Spinal cord (tissue), 10 donors: ENCODE data around the gene STX16. TPM values are rescaled to one million over a fixed set of nuclear protein-coding genes. Genes with fewer than 3 reads are reported as not detected.

Experiments used
- DNase-seq, 6 donors: peaks; one replicate each; pipeline versions ENCODE4 v3.0.0 to v3.0.0-alpha.2; 2013 to 2015; ENCODE audit warnings: low spot score in 6 of 6, low read depth in 4 of 6
- H3K27ac ChIP-seq: one replicate; pipeline ENCODE4 v1.5.1; 2013; ENCODE audit warnings: low read depth, low read length, control low read depth
- H3K27me3 ChIP-seq: one replicate; pipeline ENCODE4 v1.6.1; 2013; ENCODE audit warnings: low read length; ENCODE audit not compliant: control insufficient read depth, insufficient read depth
- H3K36me3 ChIP-seq: one replicate; pipeline ENCODE4 v1.6.1; 2013; ENCODE audit warnings: low read length; ENCODE audit not compliant: control insufficient read depth, insufficient read depth
- H3K4me1 ChIP-seq: one replicate; pipeline ENCODE4 v1.6.1; 2013; ENCODE audit warnings: low read length; ENCODE audit not compliant: control insufficient read depth, insufficient read depth
- H3K4me3 ChIP-seq: one replicate; pipeline ENCODE4 v1.5.1; 2013; ENCODE audit warnings: low read depth, low read length, control low read depth
- H3K9me3 ChIP-seq: one replicate; pipeline ENCODE4 v1.6.1; 2013; ENCODE audit warnings: low read length; ENCODE audit not compliant: control insufficient read depth, insufficient read depth
- WGBS: methylation state at CpG from one replicate; pipeline ENCODE4 v1.1.5; 2013; ENCODE audit warnings: missing lambda C conversion rate; ENCODE audit not compliant: insufficient coverage; 5-methylcytosine and 5-hydroxymethylcytosine counted together
- polyA plus RNA-seq, 2 donors: library from polyadenylated mRNA; unstranded; fragments of 120-200 nt; gene quantifications; one replicate each; pipeline ENCODE4 v1.2.1, GENCODE V29; 2013; ENCODE audit not compliant: insufficient read length in 2 of 2
- total RNA-seq, 2 donors: library from RNA; depleted of rRNA in 1 of 2; stranded (reverse); fragments of 120-200 nt in 1 of 2; fragments of >200 nt in 1 of 2; gene quantifications; one replicate each; pipeline versions ENCODE4 v1.2.3 to v1.2.4, GENCODE V29; 2013 to 2014
- donor health status: healthy.

The STX16 gene
- total and polyA plus RNA-seq, 4 donors = 35.7 to 65.0 (median 49.8) TPM

DNA sequence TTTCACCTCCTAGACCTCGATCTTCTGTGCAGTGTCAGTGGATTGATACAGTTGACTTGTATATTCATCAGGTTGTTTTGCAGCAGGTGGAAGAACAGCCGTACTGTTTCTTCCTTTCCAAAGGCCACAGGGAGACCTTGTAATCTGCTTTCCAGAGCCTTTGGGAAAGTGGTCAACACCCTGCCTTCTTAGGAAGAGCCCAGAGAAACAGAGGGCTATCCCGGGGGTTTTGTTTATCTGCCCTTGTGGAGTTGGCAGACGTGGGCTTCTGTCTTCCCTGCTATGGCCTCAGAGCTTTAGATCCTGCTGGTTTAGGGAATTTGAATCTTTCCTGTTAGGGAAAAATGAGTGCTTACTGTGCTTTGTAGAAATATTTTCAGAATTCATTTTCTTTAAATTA lies 19.6 kb downstream of the STX16 start:
- DNase-seq = no peak
- peaks cover 1% of the 10 kb centered on the region for H3K4me1 ChIP-seq
- H3K4me3 ChIP-seq = no peak overlapping the region
- H3K27me3 ChIP-seq = no peaks in the 10 kb centered on the region
- H3K9me3 ChIP-seq = no peaks in the 10 kb centered on the region
- H3K36me3 ChIP-seq = peaks cover 22% of the 10 kb centered on the region
- 56% methylated on average over 3 of the region's 4 CpGs for WGBS
- no peak overlapping the region for H3K27ac ChIP-seq

DNA sequence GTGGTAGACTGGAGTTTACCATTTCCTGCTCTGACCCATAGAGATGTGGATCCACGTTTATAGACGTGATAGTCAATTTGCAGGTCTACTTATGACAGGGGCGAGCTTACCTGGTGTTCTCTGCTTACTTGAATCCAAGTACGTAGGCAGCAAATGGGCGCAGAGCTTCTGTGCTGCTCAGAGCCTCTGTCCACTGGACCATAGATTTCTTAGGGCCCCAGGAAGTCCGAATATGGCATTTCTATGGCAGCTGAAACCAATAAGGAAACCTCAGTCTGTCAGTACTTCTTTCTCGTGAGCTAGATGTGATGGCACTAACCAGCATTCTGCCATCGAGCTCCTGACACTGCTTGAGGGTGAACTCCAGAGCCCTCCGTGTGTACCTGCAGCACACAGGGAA lies 22.0 kb downstream of the STX16 start:
- Histone ChIP-seq H3K4me3 (no peak overlapping the region), H3K36me3 (peaks cover 25% of the 10 kb centered on the region), H3K27me3 (no peaks in the 10 kb centered on the region), H3K27ac (no peak overlapping the region), H3K9me3 (no peaks in the 10 kb centered on the region), H3K4me1 (no peaks in the 10 kb centered on the region)
- 95% methylated on average over 8 of the region's 9 CpGs for WGBS
- no peak for DNase-seq

DNA sequence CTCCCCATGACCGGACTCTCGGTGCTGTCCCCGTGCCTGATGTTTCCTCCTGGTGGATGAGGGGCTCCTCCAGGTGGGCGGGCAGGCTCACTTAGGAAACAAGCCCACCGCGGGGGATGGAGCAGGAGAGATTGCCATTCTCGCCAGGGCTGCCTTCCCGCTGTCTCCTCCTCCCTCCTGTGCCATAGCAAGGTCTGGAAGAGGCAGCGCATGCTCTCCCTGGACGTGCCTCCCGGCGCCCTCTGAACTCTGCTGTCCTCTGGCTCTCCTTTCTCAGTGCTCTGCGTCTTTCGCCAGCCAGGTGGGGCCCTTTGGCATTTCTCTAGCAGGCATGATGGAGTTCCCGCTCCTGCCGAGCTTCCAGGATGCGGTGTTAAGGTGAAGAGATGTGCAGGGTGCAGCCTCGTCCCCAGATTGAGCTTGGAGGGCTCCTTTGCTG lies 24.1 kb downstream of the STX16 start:
- Histone ChIP-seq H3K27ac (no peak overlapping the region), H3K4me3 (no peak overlapping the region), H3K27me3 (no peaks in the 10 kb centered on the region), H3K36me3 (peaks cover 20% of the 10 kb centered on the region), H3K4me1 (no peaks in the 10 kb centered on the region), H3K9me3 (no peaks in the 10 kb centered on the region)
- DNase-seq = no peak
- 91% methylated on average over 16 of the region's 18 CpGs for WGBS

DNA sequence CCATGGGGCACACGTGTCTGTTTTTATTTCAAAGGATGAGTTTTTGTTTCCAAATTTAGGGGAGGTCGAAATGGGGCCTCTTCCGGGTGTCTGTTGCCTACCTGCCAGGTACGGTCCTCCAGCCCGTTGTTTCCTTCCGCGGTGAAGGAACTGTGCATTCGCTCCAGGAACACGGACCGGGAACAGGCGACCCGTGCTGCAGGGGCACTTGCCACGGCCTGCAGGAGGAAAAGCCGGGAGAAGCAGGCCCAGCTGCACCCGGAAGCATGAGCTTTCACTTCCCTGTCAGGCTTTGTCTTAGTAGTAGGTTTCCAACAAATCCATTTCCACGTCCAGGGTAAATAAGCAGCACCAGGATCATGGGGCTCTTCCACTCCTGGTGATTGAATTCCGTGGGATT lies 24.6 kb downstream of the STX16 start:
- Histone ChIP-seq H3K9me3 (no peaks in the 10 kb centered on the region), H3K4me1 (no peaks in the 10 kb centered on the region), H3K4me3 (no peak overlapping the region), H3K27ac (no peak overlapping the region), H3K36me3 (peaks cover 20% of the 10 kb centered on the region), H3K27me3 (no peaks in the 10 kb centered on the region)
- WGBS = 91% methylated on average over 16 of the region's 17 CpGs
- no peak for DNase-seq

DNA sequence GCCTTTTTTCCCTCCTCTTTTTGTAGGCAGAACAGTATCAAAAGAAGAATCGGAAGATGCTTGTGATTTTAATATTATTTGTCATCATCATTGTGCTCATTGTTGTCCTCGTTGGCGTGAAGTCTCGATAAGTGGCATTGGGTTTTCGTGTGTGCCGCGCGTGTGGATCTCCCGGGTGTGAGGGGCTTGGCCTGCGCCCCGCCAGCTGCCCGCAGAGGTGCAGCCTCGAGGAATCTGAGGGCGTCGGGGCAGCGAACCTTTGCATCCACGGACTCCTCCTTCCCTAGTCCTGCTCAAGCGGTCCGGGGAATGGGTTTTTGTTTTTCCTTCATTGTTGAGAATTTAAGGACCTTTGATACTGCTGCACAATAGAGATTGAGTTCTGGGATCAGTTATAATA lies 25.1 kb downstream of the STX16 start:
- Histone ChIP-seq H3K27ac (no peak overlapping the region), H3K4me1 (no peaks in the 10 kb centered on the region), H3K36me3 (peaks cover 20% of the 10 kb centered on the region), H3K4me3 (no peak overlapping the region), H3K27me3 (no peaks in the 10 kb centered on the region), H3K9me3 (no peaks in the 10 kb centered on the region)
- 93% methylated on average over 11 of the region's 19 CpGs for WGBS
- no peak for DNase-seq

DNA sequence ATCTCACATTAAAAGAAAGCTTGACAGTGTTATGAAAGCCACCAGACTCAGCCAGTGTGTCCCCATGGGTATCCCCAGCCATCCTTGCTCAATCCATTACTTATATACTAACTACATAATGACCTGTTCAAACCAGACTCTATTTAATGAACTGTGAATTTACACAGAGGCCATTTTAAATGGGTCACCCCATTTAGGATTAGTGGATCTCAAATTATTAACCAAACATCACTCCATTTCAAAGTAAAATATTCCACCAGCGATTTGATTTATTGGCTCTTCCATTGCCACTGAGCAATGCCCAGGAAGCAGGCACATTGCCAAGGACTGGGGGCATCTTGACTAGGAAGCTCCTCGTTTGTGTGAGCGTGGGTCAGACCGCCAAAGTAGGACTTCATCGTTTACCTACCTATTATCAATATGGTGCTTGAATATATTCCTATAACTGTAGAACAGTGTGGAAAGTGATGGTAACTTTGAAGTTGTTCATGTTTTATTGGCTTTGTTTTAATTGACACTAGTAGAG lies 26.1 kb downstream of the STX16 start:
- WGBS = 100% methylated on average over 1 of the region's 5 CpGs
- Histone ChIP-seq H3K27me3 (no peaks in the 10 kb centered on the region), H3K27ac (no peak overlapping the region), H3K4me1 (no peaks in the 10 kb centered on the region), H3K9me3 (no peaks in the 10 kb centered on the region), H3K36me3 (peaks cover 20% of the 10 kb centered on the region), H3K4me3 (no peak overlapping the region)
- DNase-seq = no peak

DNA sequence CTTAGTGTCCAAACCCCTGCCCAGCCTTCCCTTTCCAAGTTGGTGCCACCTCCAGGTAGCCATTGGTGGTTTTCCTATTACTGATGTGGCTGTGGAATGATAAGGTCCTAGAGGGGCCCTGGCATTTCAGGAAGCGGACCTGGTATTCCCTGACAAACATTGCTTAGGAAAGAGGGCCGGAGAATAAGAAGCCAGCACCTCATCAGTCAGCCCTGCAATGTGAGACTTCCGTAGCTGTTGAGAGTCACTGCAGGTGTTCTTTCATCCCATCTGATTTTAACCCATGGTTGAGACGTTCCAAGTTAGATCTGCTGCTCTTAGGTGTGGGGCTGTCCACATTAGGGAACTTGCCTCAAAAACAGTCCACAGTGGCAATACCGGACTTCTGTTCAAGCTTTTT lies 26.7 kb downstream of the STX16 start:
- no peaks in the 10 kb centered on the region for H3K4me1 ChIP-seq
- H3K9me3 ChIP-seq = no peaks in the 10 kb centered on the region
- peaks cover 20% of the 10 kb centered on the region for H3K36me3 ChIP-seq
- DNase-seq = no peak
- H3K4me3 ChIP-seq = no peak overlapping the region
- H3K27ac ChIP-seq = no peak overlapping the region
- 71% methylated on average over 4 of the region's 5 CpGs for WGBS
- H3K27me3 ChIP-seq = no peaks in the 10 kb centered on the region

DNA sequence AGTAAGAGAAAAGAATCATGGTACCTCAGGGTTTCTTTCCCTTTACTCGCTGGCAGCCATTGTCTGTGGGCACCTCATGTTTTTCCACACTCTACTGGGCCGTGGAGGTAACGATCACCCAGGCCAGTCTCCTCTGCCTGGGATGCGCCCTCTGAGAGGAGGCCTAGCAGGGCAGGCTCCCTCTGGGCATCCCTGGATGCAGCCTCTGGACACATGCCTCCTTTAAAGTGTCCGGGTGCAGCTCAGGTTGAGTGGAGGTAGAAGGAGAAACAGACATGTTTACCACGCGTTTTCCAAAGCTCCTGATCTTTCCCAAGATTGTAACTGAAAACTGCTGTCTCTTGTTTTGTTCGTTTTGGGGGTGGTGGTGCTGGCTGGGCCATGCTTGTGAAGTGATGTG lies 27.7 kb downstream of the STX16 start:
- Histone ChIP-seq H3K4me3 (no peak overlapping the region), H3K27ac (no peak overlapping the region), H3K27me3 (no peaks in the 10 kb centered on the region), H3K9me3 (no peaks in the 10 kb centered on the region), H3K36me3 (peaks cover 23% of the 10 kb centered on the region), H3K4me1 (no peaks in the 10 kb centered on the region)
- 93% methylated on average over 7 of the region's 8 CpGs for WGBS
- DNase-seq = no peak

DNA sequence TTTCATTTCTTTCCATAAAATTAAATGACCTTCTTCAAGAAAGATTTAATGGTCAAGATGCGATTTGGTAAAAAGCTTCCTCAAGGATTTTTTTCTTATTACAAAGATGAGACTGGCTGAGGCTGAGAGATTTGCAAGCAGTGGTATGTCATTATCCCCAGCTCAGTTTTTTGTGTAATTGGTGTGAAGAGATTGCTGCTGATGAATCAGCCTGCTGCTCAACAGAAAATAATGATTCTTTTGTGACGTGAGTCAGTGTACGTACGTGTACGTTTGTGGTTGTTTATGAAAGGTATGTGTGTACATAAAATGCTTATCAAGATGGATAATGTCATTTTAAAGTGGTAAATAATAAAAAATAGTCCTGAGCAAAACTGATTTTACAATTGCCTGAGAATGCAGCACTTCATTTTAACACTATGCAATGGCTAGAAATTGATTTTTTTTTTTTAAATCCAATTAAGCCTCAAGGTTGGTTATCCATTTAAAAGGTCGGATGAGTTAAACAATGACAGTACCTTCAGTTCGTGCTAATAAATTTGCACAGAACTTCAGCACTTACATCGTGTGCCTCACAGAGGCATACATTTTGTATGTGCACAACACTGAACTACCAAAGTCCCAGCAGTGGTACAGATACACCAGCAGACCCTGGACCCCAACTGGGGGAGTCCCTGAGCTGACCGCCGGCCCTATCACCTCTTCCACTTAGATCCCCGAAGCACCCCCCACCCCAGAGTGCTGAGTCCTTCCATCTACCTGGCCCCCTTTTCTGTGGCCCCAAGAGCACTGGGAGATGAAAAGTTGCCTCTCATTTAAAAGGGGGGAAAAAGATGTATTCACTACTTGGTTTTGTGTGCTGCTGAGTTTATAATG lies 31.8 kb downstream of the STX16 start:
- Histone ChIP-seq H3K9me3 (no peaks in the 10 kb centered on the region), H3K4me3 (no peak overlapping the region), H3K36me3 (peaks cover 15% of the 10 kb centered on the region), H3K4me1 (no peaks in the 10 kb centered on the region), H3K27me3 (no peaks in the 10 kb centered on the region), H3K27ac (no peak overlapping the region)
- WGBS = 59% methylated on average over 7 of the region's 11 CpGs
- DNase-seq = peak in 1 of 6 donors; percentile 63

DNA sequence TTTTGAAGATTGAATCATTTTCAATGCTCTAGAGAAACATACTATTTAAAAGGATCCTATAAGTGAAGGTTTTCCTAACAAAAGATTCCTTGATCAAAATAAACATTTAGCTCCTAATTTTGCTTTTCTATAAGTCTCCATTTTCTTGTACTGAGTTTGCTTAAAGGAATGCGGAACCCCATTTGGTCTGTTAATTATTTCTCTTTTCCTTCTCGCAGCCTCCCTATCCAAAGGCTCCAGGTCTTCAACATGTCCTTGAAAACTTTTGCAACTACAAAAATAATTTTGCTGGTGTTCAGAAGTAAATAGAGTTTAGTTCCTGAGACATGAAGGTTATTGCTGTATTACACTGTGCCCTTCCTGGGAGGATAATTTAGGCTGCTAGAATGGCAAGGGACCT lies 33.2 kb downstream of the STX16 start:
- no peak overlapping the region for H3K4me3 ChIP-seq
- H3K36me3 ChIP-seq = peaks cover 10% of the 10 kb centered on the region
- no CpG with 5 or more reads among the region's 2 CpGs for WGBS
- no peak overlapping the region for H3K27ac ChIP-seq
- H3K27me3 ChIP-seq = no peaks in the 10 kb centered on the region
- no peaks in the 10 kb centered on the region for H3K4me1 ChIP-seq
- H3K9me3 ChIP-seq = no peaks in the 10 kb centered on the region
- no peak for DNase-seq
